Sigmoid colon (tissue), 7 donors: Measurements from ENCODE around the gene SCLY. TPM values are rescaled to one million over a fixed set of nuclear protein-coding genes. Genes with fewer than 3 reads are reported as not detected.
"Not testable (repeated sequence)": the region's sequence is repeated elsewhere in the genome, so short reads cannot be mapped to it uniquely, and the experiment has no call there.

Experiments
- DNase-seq: peaks from one replicate; pipeline ENCODE4 v3.0.0-alpha.2; 2019
- H3K27ac ChIP-seq, 4 donors: fragments of 200-600 bp; sonication (generic); one replicate each; pipeline ENCODE4 v1.5.1; 2016 to 2019; ENCODE audit warnings: mild to moderate bottlenecking in 1 of 4
- H3K27me3 ChIP-seq, 3 donors: fragments of 200-600 bp; sonication (generic); one replicate each; pipeline ENCODE4 v1.5.1; 2019; ENCODE audit warnings: mild to moderate bottlenecking in 1 of 3
- H3K36me3 ChIP-seq, 4 donors: fragments of 200-600 bp; sonication (generic); one replicate each; pipeline ENCODE4 v1.5.1; 2016 to 2019
- H3K4me1 ChIP-seq, 4 donors: fragments of 200-600 bp; sonication (generic); one replicate each; pipeline ENCODE4 v1.5.1; 2017 to 2019
- H3K4me3 ChIP-seq, 4 donors: fragments of 200-600 bp; sonication (generic); one replicate each; pipeline ENCODE4 v1.5.1; 2017 to 2019; ENCODE audit warnings: mild to moderate bottlenecking in 2 of 4, moderate library complexity in 1 of 4
- H3K9me3 ChIP-seq, 4 donors: fragments of 200-600 bp in 3 of 4; sonication (generic) in 3 of 4; one replicate each; pipeline versions ENCODE4 v1.5.1 to v1.6.1; 2013 to 2019
- EP300 ChIP-seq, 4 donors: sonication (generic); formaldehyde crosslinking; IDR thresholded peaks; one replicate each; pipeline ENCODE4 v1.6.1; 2017; ENCODE audit warnings: antibody characterized with exemption in 4 of 4
- POLR2A ChIP-seq, 2 donors: fragments of 450-650 bp; IDR thresholded peaks; one replicate each; pipeline ENCODE4 v1.6.1; 2016; ENCODE audit warnings: antibody characterized with exemption in 2 of 2, mild to moderate bottlenecking in 2 of 2, moderate library complexity in 2 of 2
- POLR2AphosphoS5 ChIP-seq, 4 donors: sonication (generic); formaldehyde crosslinking; IDR thresholded peaks; one replicate each; pipeline ENCODE4 v1.6.1; 2017; ENCODE audit warnings: antibody characterized with exemption in 4 of 4
- WGBS, 2 donors: extraction: QIAGEN DNeasy Blood & Tissue Kit; methylation state at CpG; one replicate each; pipeline ENCODE4 v1.1.7; 2013; 5-methylcytosine and 5-hydroxymethylcytosine counted together
- intact Hi-C: fragments of 100-400 bp; cut with DNase I; formaldehyde crosslinking; loops from one replicate; pipeline ENCODE4 v1.15.1; 2023
- polyA plus RNA-seq, 3 donors: library from polyadenylated mRNA; stranded (reverse); fragments of 200-250 nt; gene quantifications; one replicate each; pipeline ENCODE4 v1.2.3, GENCODE V29; 2013
- total RNA-seq, 4 donors: library from RNA; depleted of rRNA; stranded (reverse); fragments of >200 nt; gene quantifications; one replicate each; pipeline ENCODE4 v1.1.0, GENCODE V29; 2016
- TF ChIP-seq, protein P1 (sequence below), 4 experiments: fragments of 450-650 bp in 3 of 4; fragments of 200-600 bp in 1 of 4; IDR thresholded peaks; one replicate each; pipeline ENCODE4 v1.5.1; 2016 to 2019; ENCODE audit warnings: antibody characterized with exemption in 4 of 4, mild to moderate bottlenecking in 3 of 4, moderate library complexity in 2 of 4
- donor health status: healthy with polysubstance abuse.
- donor health status: Bipolar disorder and iron deficiency.
- donor health status: healthy.

The SCLY gene
- total and polyA plus RNA-seq, 7 donors: 5.4 to 19.5 (median 10.9) TPM

DNA sequence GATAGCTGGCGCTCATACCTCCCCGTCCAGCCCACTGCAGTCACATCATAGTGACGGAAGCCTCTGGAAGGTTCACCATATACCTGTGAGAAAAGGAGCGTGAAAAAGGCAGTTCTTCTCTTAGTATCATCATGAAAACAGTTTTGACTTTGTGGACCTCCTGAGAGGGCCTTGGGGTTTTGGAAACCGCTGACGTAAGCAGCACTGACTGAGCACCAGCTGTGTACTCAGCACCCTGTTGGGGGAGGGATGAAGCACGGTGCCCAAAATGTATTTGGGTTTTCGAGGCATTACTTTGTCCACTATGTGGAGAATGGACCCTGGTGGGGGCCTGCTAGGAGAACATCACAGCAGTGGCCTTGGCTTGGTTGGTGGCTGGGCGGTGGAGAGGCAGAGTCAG, 5.4 kb downstream of the SCLY start:
- peaks cover 0 to 47% (median 23%) of the 10 kb centered on the region in 4 donors for H3K36me3 ChIP-seq

DNA sequence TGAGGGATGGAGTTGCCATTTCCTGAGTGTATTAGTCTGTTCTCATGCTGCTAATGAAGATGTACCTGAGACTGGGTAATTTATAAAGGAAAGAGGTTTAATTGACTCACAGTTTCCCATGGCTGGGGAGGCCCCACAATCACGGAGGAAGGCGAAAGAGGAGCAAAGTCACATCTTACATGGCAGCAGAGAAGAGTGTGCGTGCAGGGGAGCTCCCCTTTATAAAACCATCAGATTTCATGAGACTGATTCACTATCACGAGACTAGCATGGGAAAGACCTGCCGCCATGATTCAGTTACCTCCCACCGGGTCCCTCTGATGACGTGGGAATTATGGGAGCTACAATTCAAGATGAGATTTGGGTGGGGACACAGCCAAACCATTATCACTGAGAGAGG, 5.9 kb downstream of the SCLY start:
- DNase-seq, H3K4me1 ChIP-seq, H3K4me3 ChIP-seq, H3K27ac ChIP-seq, H3K9me3 ChIP-seq, intact Hi-C loops, H3K27me3 ChIP-seq: not testable (repeated sequence)
- H3K36me3 ChIP-seq: peaks cover 0 to 49% (median 23%) of the 10 kb centered on the region in 4 donors
- 94 to 96% methylated on average over 7 of the region's 7 CpGs for WGBS, 2 donors

More for the DNA sequence above, 5.4 kb downstream of the SCLY start:
- intact Hi-C loops: no loop called here
- no peak for DNase-seq
- no peak for TF ChIP-seq POLR2AphosphoS5 (IDR thresholded peaks at IDR 0.05)
- no peak for TF ChIP-seq EP300 (IDR thresholded peaks at IDR 0.05)
- TF ChIP-seq, protein P1, sequence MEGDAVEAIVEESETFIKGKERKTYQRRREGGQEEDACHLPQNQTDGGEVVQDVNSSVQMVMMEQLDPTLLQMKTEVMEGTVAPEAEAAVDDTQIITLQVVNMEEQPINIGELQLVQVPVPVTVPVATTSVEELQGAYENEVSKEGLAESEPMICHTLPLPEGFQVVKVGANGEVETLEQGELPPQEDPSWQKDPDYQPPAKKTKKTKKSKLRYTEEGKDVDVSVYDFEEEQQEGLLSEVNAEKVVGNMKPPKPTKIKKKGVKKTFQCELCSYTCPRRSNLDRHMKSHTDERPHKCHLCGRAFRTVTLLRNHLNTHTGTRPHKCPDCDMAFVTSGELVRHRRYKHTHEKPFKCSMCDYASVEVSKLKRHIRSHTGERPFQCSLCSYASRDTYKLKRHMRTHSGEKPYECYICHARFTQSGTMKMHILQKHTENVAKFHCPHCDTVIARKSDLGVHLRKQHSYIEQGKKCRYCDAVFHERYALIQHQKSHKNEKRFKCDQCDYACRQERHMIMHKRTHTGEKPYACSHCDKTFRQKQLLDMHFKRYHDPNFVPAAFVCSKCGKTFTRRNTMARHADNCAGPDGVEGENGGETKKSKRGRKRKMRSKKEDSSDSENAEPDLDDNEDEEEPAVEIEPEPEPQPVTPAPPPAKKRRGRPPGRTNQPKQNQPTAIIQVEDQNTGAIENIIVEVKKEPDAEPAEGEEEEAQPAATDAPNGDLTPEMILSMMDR (IDR thresholded peaks at IDR 0.05): no peak
- no peak for TF ChIP-seq POLR2A (IDR thresholded peaks at IDR 0.05)
- Histone ChIP-seq H3K4me3 (no peak overlapping the region), H3K27ac (no peak overlapping the region), H3K27me3 (no peaks in the 10 kb centered on the region), H3K9me3 (no peaks in the 10 kb centered on the region), H3K4me1 (peaks cover 0 to 13% (median 8%) of the 10 kb centered on the region in 4 donors)
- 87 to 93% methylated on average over 9 of the region's 9 CpGs for WGBS, 2 donors

DNA sequence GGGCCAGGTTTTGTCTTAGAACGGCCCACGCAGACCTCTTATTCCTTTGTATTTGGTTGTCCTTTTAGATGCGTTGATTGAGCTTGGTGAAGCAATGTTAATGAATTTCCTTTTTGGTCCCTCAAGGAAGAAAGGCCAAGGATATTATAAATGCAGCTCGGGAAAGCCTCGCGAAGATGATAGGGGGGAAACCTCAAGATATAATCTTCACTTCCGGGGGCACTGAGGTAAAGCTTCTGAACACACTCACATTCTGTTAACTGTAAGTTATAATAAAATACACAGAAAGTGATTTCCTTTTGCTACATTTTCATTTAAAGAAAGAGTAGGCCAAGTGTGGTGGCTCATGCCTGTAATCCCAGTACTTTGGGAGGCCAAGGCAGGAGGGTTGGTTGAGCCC, 7.1 kb downstream of the SCLY start:
- TF ChIP-seq, protein P1 (IDR thresholded peaks at IDR 0.05): no peak
- TF ChIP-seq POLR2AphosphoS5 (IDR thresholded peaks at IDR 0.05) (no peak), POLR2A (IDR thresholded peaks at IDR 0.05) (no peak), EP300 (IDR thresholded peaks at IDR 0.05) (no peak)
- 92 to 95% methylated on average over 7 of the region's 7 CpGs for WGBS, 2 donors
- intact Hi-C loops: no loop called here
- no peaks in the 10 kb centered on the region for H3K9me3 ChIP-seq
- H3K4me3 ChIP-seq: no peak overlapping the region
- H3K27me3 ChIP-seq: no peaks in the 10 kb centered on the region
- H3K36me3 ChIP-seq: peaks cover 0 to 58% (median 23%) of the 10 kb centered on the region in 4 donors
- DNase-seq: no peak
- no peak overlapping the region for H3K27ac ChIP-seq
- no peaks in the 10 kb centered on the region for H3K4me1 ChIP-seq

DNA sequence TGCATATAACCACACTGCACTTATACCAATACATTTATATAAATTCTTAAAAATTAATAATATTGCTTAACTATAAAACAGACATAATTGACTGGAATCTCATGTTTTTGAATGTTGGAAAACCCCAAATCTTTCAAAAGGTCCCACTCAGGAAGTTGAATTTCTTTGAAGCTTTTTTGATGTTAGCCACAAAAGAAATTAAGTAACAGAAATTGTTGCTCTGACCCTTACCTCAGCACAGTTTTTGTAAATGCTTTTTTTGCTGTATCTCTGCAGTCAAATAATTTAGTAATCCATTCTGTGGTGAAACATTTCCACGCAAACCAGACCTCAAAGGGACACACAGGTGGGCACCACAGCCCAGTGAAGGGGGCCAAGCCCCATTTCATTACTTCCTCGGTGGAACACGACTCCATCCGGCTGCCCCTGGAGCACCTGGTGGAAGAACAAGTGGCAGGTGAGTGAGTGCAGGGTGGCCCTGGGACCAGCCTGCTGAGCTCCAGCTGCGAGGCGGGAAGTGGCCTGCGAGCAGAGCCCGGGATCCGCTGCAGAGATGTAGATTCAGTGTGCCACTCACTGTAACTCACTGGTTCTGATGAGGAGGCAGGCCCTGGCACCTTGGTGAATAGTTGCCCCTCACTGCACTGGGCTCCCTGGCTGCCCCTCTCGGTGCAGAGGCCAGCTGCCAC, 8.4 kb downstream of the SCLY start:
- TF ChIP-seq POLR2A (IDR thresholded peaks at IDR 0.05) (no peak), EP300 (IDR thresholded peaks at IDR 0.05) (no peak), POLR2AphosphoS5 (IDR thresholded peaks at IDR 0.05) (no peak)
- TF ChIP-seq, protein P1 (IDR thresholded peaks at IDR 0.05): no peak
- Histone ChIP-seq H3K36me3 (peaks cover 0 to 58% (median 23%) of the 10 kb centered on the region in 4 donors), H3K9me3 (no peaks in the 10 kb centered on the region), H3K4me1 (no peaks in the 10 kb centered on the region), H3K4me3 (no peak overlapping the region), H3K27ac (no peak overlapping the region), H3K27me3 (no peaks in the 10 kb centered on the region)
- DNase-seq: no peak
- 81 to 93% methylated on average over 10 of the region's 10 CpGs for WGBS, 2 donors
- intact Hi-C loops: no loop called here

DNA sequence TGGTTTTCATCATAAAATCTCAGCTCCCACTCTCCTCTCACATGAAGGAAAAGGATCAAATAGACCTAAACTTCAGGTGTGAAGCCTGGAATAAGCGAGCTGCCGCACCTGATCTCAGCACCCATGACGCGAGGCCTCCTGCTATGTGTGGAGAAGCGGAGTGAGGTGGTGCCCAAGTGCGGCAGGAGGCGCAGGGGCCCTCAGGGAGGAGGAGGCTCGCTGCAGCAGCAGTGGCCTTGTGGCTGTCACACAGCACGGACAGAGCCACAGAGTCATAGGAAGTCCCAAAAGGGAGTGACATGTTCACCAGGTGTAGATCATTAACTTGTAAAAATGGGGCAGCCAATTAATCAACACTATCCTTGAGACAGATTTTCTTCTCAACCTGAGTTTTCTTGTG, 9.1 kb downstream of the SCLY start:
- Histone ChIP-seq H3K4me1 (no peaks in the 10 kb centered on the region), H3K36me3 (peaks cover 0 to 54% (median 21%) of the 10 kb centered on the region in 4 donors), H3K27ac (no peak overlapping the region), H3K9me3 (no peaks in the 10 kb centered on the region), H3K27me3 (no peaks in the 10 kb centered on the region), H3K4me3 (no peak overlapping the region)
- DNase-seq: no peak
- TF ChIP-seq POLR2A (IDR thresholded peaks at IDR 0.05): no peak
- no peak for TF ChIP-seq POLR2AphosphoS5 (IDR thresholded peaks at IDR 0.05)
- TF ChIP-seq EP300 (IDR thresholded peaks at IDR 0.05): no peak
- TF ChIP-seq, protein P1 (IDR thresholded peaks at IDR 0.05): no peak
- WGBS, 2 donors: 94 to 96% methylated on average over 9 of the region's 9 CpGs
- intact Hi-C loops: no loop called here
